Astrocyte (in vitro differentiated cells and primary cell): ENCODE measurements around the gene PALM2AKAP2. TPM values are rescaled to one million over a fixed set of nuclear protein-coding genes. Genes with fewer than 3 reads are reported as not detected.

Experiments
- DNase-seq: peaks from one replicate; pipeline ENCODE4 v3.0.0-alpha.2; 2010; ENCODE audit warnings: low read depth
- FAIRE-seq: peaks from 2 replicates; lab custom pipeline; 2011; peaks lifted over from hg19 to GRCh38; lab: Jason Lieb, UNC
- H2AFZ ChIP-seq: 2 replicates; pipeline ENCODE4 v1.6.0; 2012; ENCODE audit warnings: low read depth, low read length, inconsistent platforms
- H3K27ac ChIP-seq: 2 replicates; pipeline ENCODE4 v1.5.1; 2011; ENCODE audit warnings: low read depth, low read length, inconsistent platforms
- H3K27me3 ChIP-seq: 2 replicates; pipeline ENCODE4 v1.6.0; 2011; ENCODE audit warnings: low read length, inconsistent platforms; ENCODE audit not compliant: insufficient read depth
- H3K36me3 ChIP-seq: 2 replicates; pipeline ENCODE4 v1.5.1; 2011; ENCODE audit warnings: low read length, inconsistent platforms; ENCODE audit not compliant: insufficient read depth
- H3K4me1 ChIP-seq: 2 replicates; pipeline ENCODE4 v1.5.1; 2011; ENCODE audit warnings: low read length, inconsistent platforms; ENCODE audit not compliant: insufficient read depth
- H3K4me2 ChIP-seq: 2 replicates; pipeline ENCODE4 v1.6.0; 2012; ENCODE audit warnings: low read length, inconsistent platforms
- H3K4me3 ChIP-seq: 2 replicates; pipeline ENCODE4 v1.5.1; 2011; ENCODE audit warnings: low read depth, mild to moderate bottlenecking, low read length, inconsistent platforms; ENCODE audit not compliant: insufficient read depth
- H3K79me2 ChIP-seq: 2 replicates; pipeline ENCODE4 v1.6.0; 2012; ENCODE audit warnings: mild to moderate bottlenecking, low read length, inconsistent platforms; ENCODE audit not compliant: insufficient read depth
- H3K9ac ChIP-seq: 2 replicates; pipeline ENCODE4 v1.6.0; 2012; ENCODE audit warnings: mild to moderate bottlenecking, low read length, inconsistent platforms
- H3K9me3 ChIP-seq: 2 replicates; pipeline ENCODE4 v1.5.1; 2012; ENCODE audit warnings: low read depth, mild to moderate bottlenecking, low read length, inconsistent platforms; ENCODE audit not compliant: insufficient read depth
- H4K20me1 ChIP-seq: 2 replicates; pipeline ENCODE4 v1.6.0; 2012; ENCODE audit warnings: low read length, inconsistent platforms; ENCODE audit not compliant: insufficient read depth
- H3K27ac Mint-ChIP-seq: one replicate; pipeline ENCODE4 v1.8.0; 2021; ENCODE audit warnings: mild to moderate bottlenecking, mixed read lengths; ENCODE audit not compliant: unreplicated experiment
- H3K27me3 Mint-ChIP-seq: one replicate; pipeline ENCODE4 v1.8.0; 2021; ENCODE audit warnings: low read depth, mixed read lengths; ENCODE audit not compliant: unreplicated experiment
- H3K36me3 Mint-ChIP-seq: one replicate; pipeline ENCODE4 v1.8.0; 2021; ENCODE audit warnings: low read depth, mixed read lengths; ENCODE audit not compliant: unreplicated experiment
- H3K4me1 Mint-ChIP-seq: one replicate; pipeline ENCODE4 v1.8.0; 2021; ENCODE audit warnings: low read depth, mixed read lengths; ENCODE audit not compliant: unreplicated experiment
- H3K4me3 Mint-ChIP-seq: one replicate; pipeline ENCODE4 v1.8.0; 2021; ENCODE audit warnings: mild to moderate bottlenecking, moderate library complexity, mixed read lengths; ENCODE audit not compliant: unreplicated experiment
- H3K9me3 Mint-ChIP-seq: one replicate; pipeline ENCODE4 v1.8.0; 2021; ENCODE audit warnings: mild to moderate bottlenecking, mixed read lengths; ENCODE audit not compliant: unreplicated experiment
- CTCF ChIP-seq: IDR thresholded peaks from 2 replicates; pipeline ENCODE4 v1.5.1; 2011; ENCODE audit warnings: low read depth, mild to moderate bottlenecking, inconsistent platforms, low read length, moderate library complexity; ENCODE audit not compliant: insufficient read depth
- EZH2 ChIP-seq: IDR thresholded peaks from 2 replicates; pipeline ENCODE4 v1.6.1; 2012; ENCODE audit warnings: mild to moderate bottlenecking, low read length, inconsistent platforms; ENCODE audit not compliant: insufficient read depth
- total RNA-seq: library from RNA; stranded (reverse); gene quantifications from 2 replicates; pipeline ENCODE4 v1.2.1, GENCODE V29; 2021

Gene PALM2AKAP2
- total RNA-seq, 1 donor from 2014 or later, result 58.1 TPM

- H2AFZ ChIP-seq, result no peak overlapping the region
- H3K79me2 ChIP-seq, result peaks cover 70% of the 10 kb centered on the region
- no peaks in the 10 kb centered on the region for H3K27me3 Mint-ChIP-seq
- H3K4me3 ChIP-seq, result no peak overlapping the region
- no peaks in the 10 kb centered on the region for H3K36me3 ChIP-seq
- H3K9ac ChIP-seq, result no peak overlapping the region
- H3K36me3 Mint-ChIP-seq, result peaks cover 11% of the 10 kb centered on the region
- H3K27ac ChIP-seq, result no peak overlapping the region
- TF ChIP-seq EZH2 (no peak), CTCF (no peak)
- H4K20me1 ChIP-seq, result peaks cover 7% of the 10 kb centered on the region
- H3K9me3 ChIP-seq, result no peaks in the 10 kb centered on the region
- H3K4me2 ChIP-seq, result no peak overlapping the region
- H3K27ac Mint-ChIP-seq, result no peak overlapping the region
- FAIRE-seq, result peak; percentile 50
- H3K9me3 Mint-ChIP-seq, result peaks cover 4% of the 10 kb centered on the region
- no peak overlapping the region for H3K4me3 Mint-ChIP-seq
- DNase-seq, result no peak
- H3K27me3 ChIP-seq, result no peaks in the 10 kb centered on the region
- peaks cover 8% of the 10 kb centered on the region for H3K4me1 Mint-ChIP-seq
- peaks cover 33% of the 10 kb centered on the region for H3K4me1 ChIP-seq
Measured at GRCh38 chr9:109812818-109813281, 32.9 kb downstream of the PALM2AKAP2 start.

DNA sequence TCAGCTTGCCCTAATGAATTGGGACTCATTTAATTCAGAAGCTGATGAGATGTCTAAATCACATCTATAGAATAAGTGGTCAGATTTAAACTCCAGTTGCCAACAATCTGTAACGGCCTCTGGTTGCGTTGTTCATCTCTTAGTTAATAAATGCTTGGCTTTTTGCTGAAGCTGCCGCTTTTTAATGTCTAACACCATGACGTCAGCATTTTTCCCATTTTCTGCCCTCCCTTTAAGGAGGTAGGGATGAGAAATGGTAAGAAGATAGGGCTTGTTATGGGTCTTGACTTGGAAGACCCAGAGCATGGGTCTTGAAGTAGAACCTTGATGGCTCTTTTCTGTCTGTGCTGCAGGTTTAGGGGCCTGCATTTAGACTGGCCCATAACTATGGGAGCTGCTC is 33.3 kb downstream of the PALM2AKAP2 start:
- H3K9me3 Mint-ChIP-seq, result peaks cover 4% of the 10 kb centered on the region
- H3K27ac Mint-ChIP-seq, result no peak overlapping the region
- H3K36me3 Mint-ChIP-seq, result peaks cover 11% of the 10 kb centered on the region
- DNase-seq (no peak), FAIRE-seq (no peak)
- Histone ChIP-seq H3K36me3 (no peaks in the 10 kb centered on the region), H3K79me2 (peaks cover 68% of the 10 kb centered on the region), H3K27me3 (no peaks in the 10 kb centered on the region), H3K27ac (no peak overlapping the region), H3K4me1 (peaks cover 36% of the 10 kb centered on the region), H3K4me2 (no peak overlapping the region), H3K4me3 (no peak overlapping the region), H3K9ac (no peak overlapping the region), H2AFZ (no peak overlapping the region), H3K9me3 (no peaks in the 10 kb centered on the region), H4K20me1 (peaks cover 7% of the 10 kb centered on the region)
- no peaks in the 10 kb centered on the region for H3K27me3 Mint-ChIP-seq
- H3K4me1 Mint-ChIP-seq, result peaks cover 12% of the 10 kb centered on the region
- TF ChIP-seq CTCF (no peak), EZH2 (no peak)
- no peak overlapping the region for H3K4me3 Mint-ChIP-seq

DNA sequence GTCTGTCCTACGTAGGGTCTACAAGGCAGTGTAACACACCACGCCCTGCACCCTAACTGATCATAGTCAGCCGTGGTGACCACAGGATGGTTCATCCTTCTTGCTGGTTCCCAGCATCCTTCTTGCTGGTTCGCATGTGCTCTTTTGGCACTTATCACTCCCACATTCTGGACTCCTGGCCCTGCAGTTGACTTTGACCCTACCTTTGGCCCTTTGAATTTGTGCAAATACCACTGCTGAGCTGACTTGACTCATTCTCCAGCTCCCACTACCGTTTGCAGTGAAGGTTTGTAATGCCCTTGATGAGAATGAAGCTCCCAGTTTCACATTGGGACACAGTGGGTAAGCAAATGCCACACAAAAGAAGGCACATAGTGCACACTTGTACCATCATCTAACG is 33.8 kb downstream of the PALM2AKAP2 start:
- no peak overlapping the region for H2AFZ ChIP-seq
- H3K36me3 ChIP-seq, result no peaks in the 10 kb centered on the region
- no peak overlapping the region for H3K9ac ChIP-seq
- peaks cover 68% of the 10 kb centered on the region for H3K79me2 ChIP-seq
- DNase-seq (no peak), FAIRE-seq (no peak)
- peaks cover 12% of the 10 kb centered on the region for H3K4me1 Mint-ChIP-seq
- H3K4me3 ChIP-seq, result no peak overlapping the region
- no peak overlapping the region for H3K27ac Mint-ChIP-seq
- H3K4me3 Mint-ChIP-seq, result no peak overlapping the region
- H3K4me2 ChIP-seq, result no peak overlapping the region
- no peaks in the 10 kb centered on the region for H3K9me3 ChIP-seq
- no peaks in the 10 kb centered on the region for H3K27me3 Mint-ChIP-seq
- no peak overlapping the region for H3K27ac ChIP-seq
- peaks cover 37% of the 10 kb centered on the region for H3K4me1 ChIP-seq
- peaks cover 11% of the 10 kb centered on the region for H3K36me3 Mint-ChIP-seq
- H3K27me3 ChIP-seq, result no peaks in the 10 kb centered on the region
- H4K20me1 ChIP-seq, result peaks cover 7% of the 10 kb centered on the region
- TF ChIP-seq EZH2 (no peak), CTCF (no peak)
- peaks cover 4% of the 10 kb centered on the region for H3K9me3 Mint-ChIP-seq
